Measurements from ENCODE around the gene PRLR.

- TF ChIP-seq CTCF (IDR thresholded peaks at IDR 0.05) (no peak), POLR2AphosphoS5 (IDR thresholded peaks at IDR 0.05; ENCODE audit: insufficient read depth in 1 of 2, low read depth in 1 of 2) (no peak), POLR2A (IDR thresholded peaks at IDR 0.05) (no peak)
Measured at GRCh38 chr5:35199886-35200285, 30.4 kb downstream of the PRLR start.
